SK-N-SH (cell line): ENCODE measurements around the gene SIGLEC6. TPM values are rescaled to one million over a fixed set of nuclear protein-coding genes. Genes with fewer than 3 reads are reported as not detected.

Source experiments
- CTCF ChIA-PET: fragments of 300-600, 350-600 bp; formaldehyde crosslinking; extraction: SDS; loops from one replicate; lab custom pipeline; 2021; lab: Yijun Ruan, JAX
- POLR2A ChIA-PET: fragments of 350-600 bp; sonication (Branson Sonifier 250); formaldehyde crosslinking; extraction: SDS; loops from one replicate; lab custom pipeline; 2020; ENCODE audit warnings: antibody characterized with exemption, inconsistent platforms; lab: Yijun Ruan, JAX
- DNase-seq: peaks from one replicate; pipeline ENCODE4 v3.0.0; 2012
- H2AFZ ChIP-seq: fragments of 200-600 bp; sonication (generic); 2 replicates; pipeline ENCODE4 v1.8.1; 2016; ENCODE audit warnings: antibody characterized with exemption, mild to moderate bottlenecking, low read depth
- H3F3A ChIP-seq: fragments of 200-600 bp; sonication (generic); replicated peaks from 2 replicates; pipeline ENCODE3; 2016; ENCODE audit warnings: antibody characterized with exemption, mild to moderate bottlenecking; ENCODE audit not compliant: insufficient read depth
- H3K27ac ChIP-seq, 2 experiments: fragments of 200-500 bp in 1 of 2; fragments of 200-600 bp in 1 of 2; sonication (Bioruptor generic) in 1 of 2; sonication (generic), shearing (Covaris generic) in 1 of 2; 2 replicates each; pipeline versions ENCODE4 v1.5.1 to v1.6.1; 2014 to 2016; ENCODE audit warnings: low read depth in 2 of 2, inconsistent platforms in 1 of 2, low read length in 1 of 2, mild to moderate bottlenecking in 1 of 2, mixed read lengths in 1 of 2
- H3K27me3 ChIP-seq: fragments of 200-600 bp; sonication (generic), shearing (Covaris generic); 2 replicates; pipeline ENCODE4 v1.6.1; 2016; ENCODE audit warnings: mixed run types; ENCODE audit not compliant: insufficient read depth
- H3K36me3 ChIP-seq, 2 experiments: fragments of 200-500 bp in 1 of 2; fragments of 200-600 bp in 1 of 2; sonication (Bioruptor generic) in 1 of 2; sonication (generic) in 1 of 2; replicated peaks in 1 of 2; 2 replicates each; pipeline versions ENCODE3 to v1.5.1; 2014 to 2016; ENCODE audit warnings: low read length in 1 of 2, mild to moderate bottlenecking in 1 of 2; ENCODE audit not compliant: insufficient read depth in 2 of 2, control insufficient read depth in 1 of 2
- H3K4me1 ChIP-seq, 2 experiments: fragments of 200-500 bp in 1 of 2; fragments of 200-600 bp in 1 of 2; sonication (Bioruptor generic) in 1 of 2; sonication (generic), shearing (Covaris generic) in 1 of 2; 2 replicates each; pipeline versions ENCODE4 v1.5.1 to v1.6.1; 2014 to 2016; ENCODE audit warnings: low read depth in 1 of 2, low read length in 1 of 2, mixed run types in 1 of 2; ENCODE audit not compliant: insufficient read depth in 2 of 2, control insufficient read depth in 1 of 2
- H3K4me2 ChIP-seq: fragments of 200-600 bp; sonication (generic), shearing (Covaris generic); 2 replicates; pipeline ENCODE4 v1.6.1; 2017; ENCODE audit warnings: mixed run types
- H3K4me3 ChIP-seq, 2 experiments: fragments of 200-500 bp in 1 of 2; fragments of 200-600 bp in 1 of 2; sonication (Bioruptor generic) in 1 of 2; sonication (generic), shearing (Covaris generic) in 1 of 2; 2 replicates each; pipeline versions ENCODE4 v1.5.1 to v1.8.1; 2014 to 2016; ENCODE audit warnings: low read depth in 2 of 2, inconsistent platforms in 1 of 2, low read length in 1 of 2, mild to moderate bottlenecking in 1 of 2, mixed read lengths in 1 of 2, moderate library complexity in 1 of 2
- H3K79me2 ChIP-seq: fragments of 200-600 bp; sonication (generic); 2 replicates; pipeline ENCODE4 v1.8.1; 2017; ENCODE audit warnings: mild to moderate bottlenecking; ENCODE audit not compliant: insufficient read depth
- H3K9ac ChIP-seq: fragments of 200-600 bp; sonication (generic); 2 replicates; pipeline ENCODE4 v1.6.1; 2017; ENCODE audit warnings: mixed run types
- H3K9me2 ChIP-seq: fragments of 200-600 bp; sonication (generic); 2 replicates; pipeline ENCODE4 v1.6.1; 2017; ENCODE audit warnings: mixed run types
- H3K9me3 ChIP-seq: fragments of 200-600 bp; sonication (generic); 2 replicates; pipeline ENCODE4 v1.6.1; 2017; ENCODE audit warnings: mixed run types, mild to moderate bottlenecking, moderate library complexity
- H4K20me1 ChIP-seq: fragments of 200-600 bp; sonication (generic); 2 replicates; pipeline ENCODE4 v1.6.1; 2017; ENCODE audit warnings: mild to moderate bottlenecking, mixed run types; ENCODE audit not compliant: insufficient read depth
- CHD2 ChIP-seq: fragments of 150-350 bp; IDR thresholded peaks from 2 replicates; pipeline ENCODE4 v1.6.1; 2018; ENCODE audit warnings: low read length; ENCODE audit not compliant: partially characterized antibody
- ELF1 ChIP-seq: IDR thresholded peaks from 2 replicates; pipeline ENCODE4 v1.4.0; 2012
- EP300 ChIP-seq, 2 experiments: IDR thresholded peaks; 2 replicates each; pipeline versions ENCODE4 v1.4.0 to v1.6.1; 2012; ENCODE audit warnings: borderline replicate concordance in 1 of 2, low read depth in 1 of 2, low read length in 1 of 2
- FOSL2 ChIP-seq: IDR thresholded peaks from 2 replicates; pipeline ENCODE4 v1.4.0; 2012; ENCODE audit warnings: low read depth, mild to moderate bottlenecking, moderate library complexity, borderline replicate concordance
- FOXJ3 ChIP-seq: sonication (generic); formaldehyde crosslinking; IDR thresholded peaks from 2 replicates; pipeline ENCODE4 v1.5.1; 2020; ENCODE audit warnings: mild to moderate bottlenecking, missing genetic modification reagents
- FOXM1 ChIP-seq: IDR thresholded peaks from 2 replicates; pipeline ENCODE4 v1.4.0; 2012; ENCODE audit warnings: low read depth, mild to moderate bottlenecking
- MAX ChIP-seq: IDR thresholded peaks from 2 replicates; pipeline ENCODE4 v1.4.0; 2012; ENCODE audit warnings: low read depth
- MEF2A ChIP-seq: IDR thresholded peaks from 2 replicates; pipeline ENCODE4 v1.4.0; 2012; ENCODE audit warnings: low read depth, borderline replicate concordance
- NRF1 ChIP-seq: IDR thresholded peaks from 2 replicates; pipeline ENCODE4 v1.6.1; 2012; ENCODE audit warnings: low read depth, mild to moderate bottlenecking, low read length
- PBX3 ChIP-seq: IDR thresholded peaks from 2 replicates; pipeline ENCODE4; 2012
- POLR2AphosphoS5 ChIP-seq: IDR thresholded peaks from 2 replicates; pipeline ENCODE4 v1.6.1; 2012; ENCODE audit warnings: low read depth, low read length
- RCOR1 ChIP-seq: fragments of 150-350 bp; IDR thresholded peaks from 2 replicates; pipeline ENCODE4 v1.6.1; 2017; ENCODE audit warnings: antibody characterized with exemption, low read length
- RXRA ChIP-seq: IDR thresholded peaks from 2 replicates; pipeline ENCODE4 v1.4.0; 2012; ENCODE audit warnings: low read depth, mild to moderate bottlenecking, borderline replicate concordance
- SMC3 ChIP-seq: IDR thresholded peaks from 2 replicates; pipeline ENCODE4 v1.6.1; 2012; ENCODE audit warnings: low read depth, low read length, improper control_type of control experiment
- TAF1 ChIP-seq: IDR thresholded peaks from 2 replicates; pipeline ENCODE4 v1.6.1; 2012; ENCODE audit warnings: low read depth, mild to moderate bottlenecking, low read length, moderate library complexity, borderline replicate concordance
- TCF12 ChIP-seq: IDR thresholded peaks from 2 replicates; pipeline ENCODE4 v1.4.0; 2012
- WGBS: methylation state at CpG from one replicate; pipeline ENCODE4 v1.1.6; 2017; ENCODE audit warnings: low lambda C conversion rate; 5-methylcytosine and 5-hydroxymethylcytosine counted together
- polyA plus RNA-seq, 3 experiments: library from polyadenylated mRNA; depleted of rRNA; stranded (reverse); fragments of >200 nt; gene quantifications; 2 replicates each; pipeline ENCODE4 v1.2.3, GENCODE V29; 2012
- TF ChIP-seq, protein P1 (sequence below): IDR thresholded peaks from 2 replicates; pipeline ENCODE4 v1.4.0; 2012; ENCODE audit warnings: low read depth, borderline replicate concordance
- TF ChIP-seq, protein P2 (sequence below): fragments of 200-600 bp; sonication (generic); IDR thresholded peaks from 2 replicates; pipeline ENCODE4 v1.6.1; 2017; ENCODE audit warnings: antibody characterized with exemption, mild to moderate bottlenecking, moderate library complexity
- TF ChIP-seq, protein P3 (sequence below): IDR thresholded peaks from 2 replicates; pipeline ENCODE4 v1.4.0; 2012; ENCODE audit warnings: low read depth, borderline replicate concordance

Gene SIGLEC6
- polyA plus RNA-seq, 1 of the 3 experiments (the other 2 are of a cell fraction) = not detected

- peaks cover 36% of the 10 kb centered on the region for H3K27me3 ChIP-seq
- no peaks in the 10 kb centered on the region for H3K36me3 ChIP-seq
- no peak overlapping the region for H3K4me3 ChIP-seq
- TF ChIP-seq MAX (no peak), TAF1 (no peak), FOXM1 (no peak), CHD2 (no peak), FOSL2 (no peak), ELF1 (no peak), NRF1 (no peak), POLR2AphosphoS5 (no peak), PBX3 (no peak), TCF12 (no peak), EP300 (IDR thresholded peaks at IDR 0.05; ENCODE audit: borderline replicate concordance in 1 of 2, low read depth in 1 of 2, low read length in 1 of 2) (no peak), RCOR1 (no peak), RXRA (no peak), MEF2A (no peak), FOXJ3 (CRISPR knock-in tag) (no peak), SMC3 (no peak)
- TF ChIP-seq, protein P1, sequence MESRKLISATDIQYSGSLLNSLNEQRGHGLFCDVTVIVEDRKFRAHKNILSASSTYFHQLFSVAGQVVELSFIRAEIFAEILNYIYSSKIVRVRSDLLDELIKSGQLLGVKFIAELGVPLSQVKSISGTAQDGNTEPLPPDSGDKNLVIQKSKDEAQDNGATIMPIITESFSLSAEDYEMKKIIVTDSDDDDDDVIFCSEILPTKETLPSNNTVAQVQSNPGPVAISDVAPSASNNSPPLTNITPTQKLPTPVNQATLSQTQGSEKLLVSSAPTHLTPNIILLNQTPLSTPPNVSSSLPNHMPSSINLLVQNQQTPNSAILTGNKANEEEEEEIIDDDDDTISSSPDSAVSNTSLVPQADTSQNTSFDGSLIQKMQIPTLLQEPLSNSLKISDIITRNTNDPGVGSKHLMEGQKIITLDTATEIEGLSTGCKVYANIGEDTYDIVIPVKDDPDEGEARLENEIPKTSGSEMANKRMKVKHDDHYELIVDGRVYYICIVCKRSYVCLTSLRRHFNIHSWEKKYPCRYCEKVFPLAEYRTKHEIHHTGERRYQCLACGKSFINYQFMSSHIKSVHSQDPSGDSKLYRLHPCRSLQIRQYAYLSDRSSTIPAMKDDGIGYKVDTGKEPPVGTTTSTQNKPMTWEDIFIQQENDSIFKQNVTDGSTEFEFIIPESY = no peak
- TF ChIP-seq, protein P2, sequence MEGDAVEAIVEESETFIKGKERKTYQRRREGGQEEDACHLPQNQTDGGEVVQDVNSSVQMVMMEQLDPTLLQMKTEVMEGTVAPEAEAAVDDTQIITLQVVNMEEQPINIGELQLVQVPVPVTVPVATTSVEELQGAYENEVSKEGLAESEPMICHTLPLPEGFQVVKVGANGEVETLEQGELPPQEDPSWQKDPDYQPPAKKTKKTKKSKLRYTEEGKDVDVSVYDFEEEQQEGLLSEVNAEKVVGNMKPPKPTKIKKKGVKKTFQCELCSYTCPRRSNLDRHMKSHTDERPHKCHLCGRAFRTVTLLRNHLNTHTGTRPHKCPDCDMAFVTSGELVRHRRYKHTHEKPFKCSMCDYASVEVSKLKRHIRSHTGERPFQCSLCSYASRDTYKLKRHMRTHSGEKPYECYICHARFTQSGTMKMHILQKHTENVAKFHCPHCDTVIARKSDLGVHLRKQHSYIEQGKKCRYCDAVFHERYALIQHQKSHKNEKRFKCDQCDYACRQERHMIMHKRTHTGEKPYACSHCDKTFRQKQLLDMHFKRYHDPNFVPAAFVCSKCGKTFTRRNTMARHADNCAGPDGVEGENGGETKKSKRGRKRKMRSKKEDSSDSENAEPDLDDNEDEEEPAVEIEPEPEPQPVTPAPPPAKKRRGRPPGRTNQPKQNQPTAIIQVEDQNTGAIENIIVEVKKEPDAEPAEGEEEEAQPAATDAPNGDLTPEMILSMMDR = no peak
- TF ChIP-seq, protein P3, sequence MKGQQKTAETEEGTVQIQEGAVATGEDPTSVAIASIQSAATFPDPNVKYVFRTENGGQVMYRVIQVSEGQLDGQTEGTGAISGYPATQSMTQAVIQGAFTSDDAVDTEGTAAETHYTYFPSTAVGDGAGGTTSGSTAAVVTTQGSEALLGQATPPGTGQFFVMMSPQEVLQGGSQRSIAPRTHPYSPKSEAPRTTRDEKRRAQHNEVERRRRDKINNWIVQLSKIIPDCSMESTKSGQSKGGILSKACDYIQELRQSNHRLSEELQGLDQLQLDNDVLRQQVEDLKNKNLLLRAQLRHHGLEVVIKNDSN = no peak
- H3K27ac ChIP-seq = no peak overlapping the region
- H3K9ac ChIP-seq = no peak overlapping the region
- no peaks in the 10 kb centered on the region for H3K9me2 ChIP-seq
- no peaks in the 10 kb centered on the region for H4K20me1 ChIP-seq
- no peaks in the 10 kb centered on the region for H3K9me3 ChIP-seq
- H3F3A ChIP-seq = no peaks in the 10 kb centered on the region
- DNase-seq = no peak
- no peak overlapping the region for H2AFZ ChIP-seq
- H3K79me2 ChIP-seq = no peaks in the 10 kb centered on the region
- H3K4me2 ChIP-seq = no peak overlapping the region
- WGBS = 0% methylated on average over 2 of the region's 2 CpGs
- POLR2A ChIA-PET = no interaction called here
- H3K4me1 ChIP-seq = no peaks in the 10 kb centered on the region
- CTCF ChIA-PET = interaction anchor here (1.0 to 1.8 kb wide), 5 partner anchors 14 to 128 kb away, joined by 3 to 5 read pairs (median 3); no protein-coding TSS in a partner anchor
Measured at GRCh38 chr19:51529301-51529700, 2.2 kb downstream of the SIGLEC6 start.
